ENCODE results near the gene CYP19A1.

GRCh38 chr15:51331141-51331540 is 7.3 kb downstream of the CYP19A1 start:
- no peak for TF ChIP-seq CTCF (IDR thresholded peaks at IDR 0.05; ENCODE audit: low read depth, low read length, missing input control)
- TF ChIP-seq REST (IDR thresholded peaks at IDR 0.05), result no peak
- no peak for TF ChIP-seq ATF3 (IDR thresholded peaks at IDR 0.05)
- no peak for TF ChIP-seq FOXA1 (IDR thresholded peaks at IDR 0.05)
- TF ChIP-seq EGR1 (IDR thresholded peaks at IDR 0.05; ENCODE audit: low read depth in 2 of 2), result no peak
- no peak for TF ChIP-seq SP1 (IDR thresholded peaks at IDR 0.05)
